ENCODE measurements around the gene A3GALT2.

A3GALT2 gene

GRCh38 chr1:33300673-33301072 lies 20.2 kb downstream of the A3GALT2 start:
- FAIRE-seq (no peak), DNase-seq (ENCODE audit: insufficient read length, low spot score) (no peak)
- TF ChIP-seq POU2F2 (IDR thresholded peaks at IDR 0.05; ENCODE audit: low read depth, low read length) = no peak
- no peak for TF ChIP-seq POLR2A (IDR thresholded peaks at IDR 0.05; ENCODE audit: low read depth, low read length)
- no peak for TF ChIP-seq POLR2AphosphoS5 (IDR thresholded peaks at IDR 0.05; ENCODE audit: low read depth, low read length)
- TF ChIP-seq TAF1 (IDR thresholded peaks at IDR 0.05; ENCODE audit: low read depth, low read length) = no peak
- TF ChIP-seq SPI1 (IDR thresholded peaks at IDR 0.05; ENCODE audit: low read depth, low read length) = no peak
- TF ChIP-seq PAX5 (IDR thresholded peaks at IDR 0.05; ENCODE audit: insufficient read depth, low read length, severe bottlenecking) = no peak

- no peak for FAIRE-seq
- TF ChIP-seq TAF1 (IDR thresholded peaks at IDR 0.05; ENCODE audit: low read depth, low read length) (no peak), PAX5 (IDR thresholded peaks at IDR 0.05; ENCODE audit: insufficient read depth, low read length, severe bottlenecking) (no peak), SPI1 (IDR thresholded peaks at IDR 0.05; ENCODE audit: low read depth, low read length) (no peak)
- DNase-seq (ENCODE audit: insufficient read length, low spot score) = no peak
Measured at GRCh38 chr1:33299461-33300155, 21.3 kb downstream of the A3GALT2 start.

DNA sequence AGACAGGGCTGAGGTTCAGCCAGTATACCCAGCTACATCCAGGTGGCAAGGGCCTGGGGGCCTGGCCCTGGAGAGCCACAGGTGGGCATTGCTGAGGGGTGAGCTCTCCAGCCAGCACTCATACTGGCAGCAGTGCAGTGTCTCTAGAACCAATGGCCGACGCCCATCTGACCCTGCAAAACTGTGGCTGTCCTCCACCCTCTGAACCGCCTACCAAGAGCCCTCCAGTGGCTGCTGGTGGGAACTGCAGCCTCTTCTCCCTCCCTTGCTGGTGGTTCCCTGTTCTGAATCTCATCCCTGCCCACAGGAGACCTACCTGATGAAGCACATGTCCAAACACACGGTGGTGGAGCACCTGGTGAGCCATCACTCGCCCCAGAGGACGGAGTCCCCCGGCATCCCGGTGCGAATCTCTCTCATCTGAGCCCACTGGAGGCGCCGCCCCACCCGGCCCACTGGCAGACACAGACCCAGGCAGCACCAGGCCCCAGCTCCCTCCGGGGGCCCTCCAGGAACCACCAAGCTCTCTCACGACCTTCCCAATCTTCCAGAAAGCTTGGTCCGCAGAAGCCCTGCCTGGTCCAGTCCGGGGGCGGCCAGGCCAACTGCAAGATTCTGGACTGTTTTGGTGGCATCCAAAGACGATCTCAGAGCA lies 22.1 kb downstream of the A3GALT2 start:
- DNase-seq (ENCODE audit: insufficient read length, low spot score) (peak; percentile 78), FAIRE-seq (peak; percentile 86)
- TF ChIP-seq POLR2A (IDR thresholded peaks at IDR 0.05; ENCODE audit: low read depth, low read length) (no peak), PAX5 (IDR thresholded peaks at IDR 0.05; ENCODE audit: insufficient read depth, low read length, severe bottlenecking) (no peak), POLR2AphosphoS5 (IDR thresholded peaks at IDR 0.05; ENCODE audit: low read depth, low read length) (no peak), SPI1 (IDR thresholded peaks at IDR 0.05; ENCODE audit: low read depth, low read length) (no peak), POU2F2 (IDR thresholded peaks at IDR 0.05; ENCODE audit: low read depth, low read length) (no peak), TAF1 (IDR thresholded peaks at IDR 0.05; ENCODE audit: low read depth, low read length) (no peak)

GRCh38 chr1:33297911-33298622 lies 22.8 kb downstream of the A3GALT2 start:
- TF ChIP-seq TAF1 (IDR thresholded peaks at IDR 0.05; ENCODE audit: low read depth, low read length) (no peak), PAX5 (IDR thresholded peaks at IDR 0.05; ENCODE audit: insufficient read depth, low read length, severe bottlenecking) (no peak), POLR2AphosphoS5 (IDR thresholded peaks at IDR 0.05; ENCODE audit: low read depth, low read length) (no peak), POU2F2 (IDR thresholded peaks at IDR 0.05; ENCODE audit: low read depth, low read length) (no peak)
- DNase-seq (ENCODE audit: insufficient read length, low spot score) (no peak), FAIRE-seq (no peak)

GRCh38 chr1:33296824-33297223 lies 24.1 kb downstream of the A3GALT2 start:
- TF ChIP-seq SPI1 (IDR thresholded peaks at IDR 0.05; ENCODE audit: low read depth, low read length) = no peak
- no peak for TF ChIP-seq POLR2A (IDR thresholded peaks at IDR 0.05; ENCODE audit: low read depth, low read length)
- no peak for TF ChIP-seq POLR2AphosphoS5 (IDR thresholded peaks at IDR 0.05; ENCODE audit: low read depth, low read length)
- no peak for TF ChIP-seq TAF1 (IDR thresholded peaks at IDR 0.05; ENCODE audit: low read depth, low read length)
- no peak for DNase-seq (ENCODE audit: insufficient read length, low spot score)
- no peak for FAIRE-seq

DNA sequence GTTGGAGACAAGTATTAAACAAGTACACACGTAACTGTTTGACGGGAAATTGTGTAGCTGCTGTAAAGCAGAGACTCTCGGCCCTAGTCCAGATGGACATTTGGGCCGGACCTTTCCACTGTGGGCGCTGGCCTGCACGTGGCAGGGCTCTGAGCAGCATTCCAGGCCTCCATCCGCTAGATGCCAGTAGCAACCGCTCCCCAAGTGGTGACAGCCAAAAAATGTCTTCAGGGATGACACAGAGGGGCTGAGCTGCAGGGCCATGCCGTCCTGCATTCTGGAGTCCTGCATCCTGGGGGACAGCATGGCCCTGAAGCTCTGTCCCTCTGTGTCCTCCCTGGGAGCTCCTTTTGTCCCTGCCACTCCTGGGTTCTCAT lies 24.8 kb downstream of the A3GALT2 start:
- FAIRE-seq (no peak), DNase-seq (ENCODE audit: insufficient read length, low spot score) (no peak)
- no peak for TF ChIP-seq POU2F2 (IDR thresholded peaks at IDR 0.05; ENCODE audit: low read depth, low read length)
- no peak for TF ChIP-seq POLR2AphosphoS5 (IDR thresholded peaks at IDR 0.05; ENCODE audit: low read depth, low read length)
- TF ChIP-seq POLR2A (IDR thresholded peaks at IDR 0.05; ENCODE audit: low read depth, low read length) = no peak
- TF ChIP-seq TAF1 (IDR thresholded peaks at IDR 0.05; ENCODE audit: low read depth, low read length) = no peak
- TF ChIP-seq PAX5 (IDR thresholded peaks at IDR 0.05; ENCODE audit: insufficient read depth, low read length, severe bottlenecking) = no peak
- no peak for TF ChIP-seq SPI1 (IDR thresholded peaks at IDR 0.05; ENCODE audit: low read depth, low read length)

- DNase-seq (ENCODE audit: insufficient read length, low spot score) (peak; percentile 87), FAIRE-seq (peak; percentile 93)
- TF ChIP-seq TAF1 (IDR thresholded peaks at IDR 0.05; ENCODE audit: low read depth, low read length) (no peak), POLR2AphosphoS5 (IDR thresholded peaks at IDR 0.05; ENCODE audit: low read depth, low read length) (no peak), POU2F2 (IDR thresholded peaks at IDR 0.05; ENCODE audit: low read depth, low read length) (no peak), SPI1 (IDR thresholded peaks at IDR 0.05; ENCODE audit: low read depth, low read length) (no peak), POLR2A (IDR thresholded peaks at IDR 0.05; ENCODE audit: low read depth, low read length) (no peak), PAX5 (IDR thresholded peaks at IDR 0.05; ENCODE audit: insufficient read depth, low read length, severe bottlenecking) (no peak)
Measured at GRCh38 chr1:33295450-33296081, 25.3 kb downstream of the A3GALT2 start.

DNA sequence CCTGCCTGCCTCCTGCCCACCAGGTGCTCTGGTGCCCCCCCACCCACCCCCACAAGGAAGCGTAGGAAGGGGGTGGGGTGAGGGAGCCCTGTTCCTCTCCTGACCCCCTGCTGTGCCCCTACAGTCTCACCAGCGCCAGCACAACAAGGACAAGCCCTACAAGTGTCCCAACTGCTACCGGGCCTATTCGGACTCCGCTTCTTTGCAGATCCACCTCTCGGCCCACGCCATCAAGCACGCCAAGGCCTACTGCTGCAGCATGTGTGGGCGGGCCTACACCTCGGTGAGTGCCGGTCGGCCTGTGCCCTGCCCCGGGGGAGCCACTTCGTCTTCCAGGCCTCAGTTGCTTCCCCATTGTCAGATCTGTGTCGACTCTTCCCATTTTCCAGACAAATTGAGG lies 25.9 kb downstream of the A3GALT2 start:
- FAIRE-seq (no peak), DNase-seq (ENCODE audit: insufficient read length, low spot score) (no peak)
- no peak for TF ChIP-seq POLR2AphosphoS5 (IDR thresholded peaks at IDR 0.05; ENCODE audit: low read depth, low read length)
- no peak for TF ChIP-seq PAX5 (IDR thresholded peaks at IDR 0.05; ENCODE audit: insufficient read depth, low read length, severe bottlenecking)
- no peak for TF ChIP-seq POLR2A (IDR thresholded peaks at IDR 0.05; ENCODE audit: low read depth, low read length)
- TF ChIP-seq TAF1 (IDR thresholded peaks at IDR 0.05; ENCODE audit: low read depth, low read length) = no peak
- TF ChIP-seq SPI1 (IDR thresholded peaks at IDR 0.05; ENCODE audit: low read depth, low read length) = no peak
- no peak for TF ChIP-seq POU2F2 (IDR thresholded peaks at IDR 0.05; ENCODE audit: low read depth, low read length)

Measured in GM12891 (cell line).